ENCODE results near the gene USO1.
"Not testable (repeated sequence)": the region's sequence is repeated elsewhere in the genome, so short reads cannot be mapped to it uniquely, and the experiment has no call there.

Gene USO1

DNA sequence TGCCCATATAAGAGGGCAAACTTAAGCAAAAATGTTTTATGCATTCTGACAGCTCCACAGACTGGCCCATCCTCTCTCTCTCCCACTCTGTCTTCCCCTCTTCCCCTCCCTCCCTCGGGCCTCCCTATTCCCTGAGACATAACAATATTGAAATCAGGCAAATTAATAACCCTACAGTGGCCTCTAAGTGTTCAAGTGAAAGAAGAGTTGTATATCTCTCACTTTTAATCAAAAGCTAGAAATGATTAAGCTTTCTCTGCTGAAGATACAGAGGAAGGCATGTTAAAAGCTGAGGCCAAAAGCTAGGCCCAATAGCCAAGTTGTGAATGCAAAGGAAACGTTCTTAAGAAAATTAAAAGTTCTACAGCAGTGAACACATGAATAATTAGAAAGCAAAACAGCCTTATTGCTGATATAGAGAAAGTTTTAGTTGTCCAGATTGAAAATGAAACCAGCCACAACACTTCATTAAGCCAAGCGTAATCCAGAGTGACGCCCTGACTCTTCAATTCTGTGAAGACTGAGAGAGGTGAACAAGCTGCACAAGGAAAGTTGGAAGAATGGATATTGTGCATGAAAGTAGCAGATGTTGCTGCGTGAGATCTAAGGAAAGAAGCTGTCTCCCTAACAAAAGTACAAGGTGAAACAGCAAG, 54.9 kb downstream of the USO1 start:
- no peak for FAIRE-seq

DNA sequence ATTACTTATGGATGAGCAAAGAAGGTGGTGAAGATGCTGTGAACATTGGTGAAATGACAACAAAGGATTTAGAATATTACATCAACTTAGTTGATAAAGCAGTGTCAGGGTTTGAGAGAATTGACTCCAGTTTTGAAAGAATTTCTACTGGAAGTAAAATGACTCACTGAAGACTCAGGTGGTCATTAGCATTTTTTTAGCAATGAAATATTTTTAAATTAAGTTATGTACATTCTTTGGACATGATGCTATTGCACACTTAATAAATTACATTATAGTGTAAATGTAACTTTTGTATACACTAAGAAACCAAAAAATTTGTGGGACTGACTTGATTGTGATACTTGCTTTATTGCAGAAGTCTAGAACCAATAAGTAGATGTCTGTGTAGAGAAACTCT, 56.9 kb downstream of the USO1 start:
- FAIRE-seq, result no peak

DNA sequence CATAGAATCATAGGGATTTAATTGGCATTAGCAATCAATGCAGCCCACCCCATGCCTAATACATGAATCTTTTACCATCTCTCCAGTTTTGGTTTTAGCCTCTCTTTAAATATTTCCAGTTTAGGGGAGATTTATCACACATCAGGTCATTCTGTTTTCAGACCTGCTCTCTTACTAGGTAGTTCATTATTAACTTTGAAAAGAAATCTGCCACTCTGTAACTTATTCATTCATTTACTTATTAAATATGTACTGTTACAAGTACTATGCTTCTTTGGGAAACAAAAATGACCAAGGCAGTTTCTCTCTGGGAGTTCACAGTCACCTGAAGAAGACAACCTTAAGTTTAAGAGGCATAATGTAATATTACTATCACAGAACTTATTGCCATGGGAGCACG, 62.1 kb downstream of the USO1 start:
- no peak for FAIRE-seq

DNA sequence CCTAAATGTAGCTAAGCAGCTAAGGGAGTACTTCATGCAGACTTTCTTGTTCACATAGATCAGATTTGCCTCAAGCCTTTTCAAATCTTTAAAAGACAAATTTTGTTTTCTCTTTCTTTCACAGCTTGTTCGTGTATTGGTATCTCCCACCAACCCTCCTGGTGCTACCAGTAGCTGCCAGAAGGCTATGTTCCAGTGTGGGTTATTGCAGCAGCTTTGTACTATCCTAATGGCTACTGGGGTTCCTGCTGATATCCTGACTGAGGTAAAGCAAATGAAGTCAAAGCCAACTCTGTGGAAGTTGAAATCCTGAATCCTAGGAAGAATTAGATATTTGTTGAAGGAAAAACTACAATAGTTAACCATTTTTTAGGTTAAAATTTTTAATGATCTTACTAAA, 62.6 kb downstream of the USO1 start:
- FAIRE-seq, result no peak

DNA sequence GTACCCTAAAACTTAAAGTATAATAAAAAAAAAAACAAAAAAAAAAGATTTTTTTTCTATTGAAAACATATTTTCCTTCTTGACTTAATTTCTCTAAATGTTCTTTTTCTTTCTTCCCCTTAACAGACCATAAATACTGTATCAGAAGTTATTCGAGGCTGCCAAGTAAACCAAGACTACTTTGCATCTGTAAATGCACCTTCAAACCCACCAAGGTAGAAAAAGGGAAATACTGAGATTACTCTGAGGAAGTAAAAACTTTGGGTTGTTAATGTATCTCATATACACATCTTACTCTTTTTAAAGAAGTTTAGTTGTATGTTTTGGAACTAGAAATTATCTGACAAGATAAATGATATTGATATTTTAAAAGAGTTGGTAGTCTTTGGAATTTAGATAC, 65.6 kb downstream of the USO1 start:
- no peak for FAIRE-seq

DNA sequence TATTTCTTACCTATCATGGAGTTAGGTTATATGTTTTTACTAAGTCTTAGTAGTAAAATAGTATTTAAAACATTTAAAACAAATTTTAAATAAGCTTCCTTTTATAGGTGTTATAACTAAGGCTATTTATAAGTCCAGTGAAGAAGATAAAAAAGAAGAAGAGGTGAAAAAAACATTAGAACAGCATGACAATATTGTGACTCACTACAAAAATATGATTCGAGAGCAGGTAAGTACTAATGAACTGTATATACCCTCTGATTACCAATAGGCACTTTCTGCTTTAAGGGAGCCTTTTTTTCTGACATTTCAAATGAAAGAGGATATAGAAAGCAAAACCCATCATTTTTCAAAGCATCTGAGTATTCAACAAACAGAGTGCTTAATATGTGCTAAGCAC, 76.6 kb downstream of the USO1 start:
- no peak for FAIRE-seq

DNA sequence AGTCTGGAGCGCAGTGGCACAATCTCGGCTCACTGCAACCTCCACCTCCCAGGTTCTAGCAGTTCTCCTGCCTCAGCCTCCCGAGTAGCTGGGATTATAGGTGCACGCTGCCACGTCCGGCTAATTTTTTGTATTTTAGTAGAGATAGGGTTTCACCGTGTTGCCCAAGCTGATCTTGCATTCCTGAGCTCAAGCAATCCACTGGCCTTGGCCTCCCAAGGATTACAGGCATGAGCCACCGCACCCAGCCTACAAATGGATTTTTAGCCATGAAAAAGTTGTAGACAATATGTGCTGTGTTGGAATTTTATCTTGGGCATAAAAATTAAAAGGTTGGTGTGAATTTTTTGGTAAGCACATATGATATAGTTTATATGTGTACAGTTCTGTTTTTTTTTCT, 81.7 kb downstream of the USO1 start:
- not testable (repeated sequence) for FAIRE-seq

DNA sequence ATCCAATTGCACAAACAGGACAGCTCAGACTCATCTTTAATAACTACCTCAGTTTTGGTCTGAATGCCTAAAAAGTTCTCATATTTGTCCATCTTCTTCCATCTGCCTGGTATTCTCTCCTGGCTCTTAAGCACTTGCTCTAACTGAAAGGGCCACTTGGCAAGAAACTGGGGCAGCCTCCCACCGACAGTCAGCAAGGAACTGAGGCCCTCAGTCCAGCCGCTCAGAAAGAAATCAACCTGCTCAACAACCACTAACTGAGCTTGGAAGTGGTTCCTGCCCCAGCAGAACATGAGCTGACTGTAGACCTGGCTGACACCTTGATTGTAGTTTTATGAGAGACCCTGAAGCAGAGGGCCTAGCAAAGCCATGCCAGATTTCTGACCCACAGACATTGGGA, 93.5 kb downstream of the USO1 start:
- no peak for FAIRE-seq

DNA sequence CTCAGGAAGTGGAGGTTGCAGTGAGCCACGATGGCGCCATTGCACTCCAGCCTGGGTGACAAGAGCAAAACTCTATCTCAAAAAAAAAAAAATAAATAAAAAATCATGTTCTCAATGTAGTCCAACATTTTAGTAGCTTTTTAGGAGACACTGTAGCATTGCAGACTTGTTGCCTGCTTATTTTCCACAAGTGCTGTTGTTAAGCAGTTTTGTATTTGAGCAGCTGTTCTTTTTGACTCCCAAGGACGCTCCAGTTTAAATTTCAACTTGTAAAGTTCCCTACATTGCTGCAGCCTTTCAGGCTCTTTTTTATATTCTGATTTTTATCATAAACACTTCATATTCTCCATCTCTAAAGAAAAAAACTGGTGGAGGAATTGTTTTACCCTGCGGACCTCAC, 94.7 kb downstream of the USO1 start:
- FAIRE-seq, result no peak

DNA sequence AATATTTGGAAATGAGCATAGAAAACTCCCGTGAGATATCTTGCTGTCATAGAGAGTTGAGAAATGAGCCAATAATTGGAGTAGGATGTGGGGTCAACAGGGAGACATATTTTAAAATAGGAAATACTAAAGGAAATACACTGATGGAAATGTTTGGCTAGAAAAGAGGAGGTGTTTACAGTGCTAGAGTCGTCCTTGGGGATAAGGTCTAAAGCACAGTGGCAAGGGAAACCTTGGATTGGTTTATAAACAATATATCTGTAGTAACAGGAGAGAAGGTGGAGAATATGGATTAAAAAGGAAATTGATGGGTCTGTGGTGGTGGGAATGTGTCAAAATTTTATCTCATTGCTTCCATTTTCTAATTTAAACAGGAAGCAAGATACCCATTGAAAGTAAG, 95.8 kb downstream of the USO1 start:
- no peak for FAIRE-seq

DNA sequence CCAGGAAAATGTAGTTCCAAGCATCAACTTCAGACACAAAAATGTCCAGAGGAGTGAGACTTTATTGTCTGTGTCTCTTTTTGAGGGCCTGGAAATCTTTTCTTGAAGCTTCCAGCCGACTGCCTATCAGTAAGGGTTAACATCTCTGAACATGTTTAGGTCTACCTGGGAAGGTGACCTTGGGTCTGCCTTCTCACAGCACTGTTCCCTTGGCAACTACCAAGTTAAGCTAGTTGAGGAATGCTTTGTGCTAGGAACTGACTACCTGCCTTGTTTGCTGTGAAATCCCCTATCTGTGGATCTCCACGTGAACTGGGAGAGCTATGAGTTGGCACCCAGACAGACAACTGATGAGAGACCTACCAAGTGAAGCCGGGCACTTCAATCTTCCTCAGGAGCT, 96.3 kb downstream of the USO1 start:
- no peak for FAIRE-seq

DNA sequence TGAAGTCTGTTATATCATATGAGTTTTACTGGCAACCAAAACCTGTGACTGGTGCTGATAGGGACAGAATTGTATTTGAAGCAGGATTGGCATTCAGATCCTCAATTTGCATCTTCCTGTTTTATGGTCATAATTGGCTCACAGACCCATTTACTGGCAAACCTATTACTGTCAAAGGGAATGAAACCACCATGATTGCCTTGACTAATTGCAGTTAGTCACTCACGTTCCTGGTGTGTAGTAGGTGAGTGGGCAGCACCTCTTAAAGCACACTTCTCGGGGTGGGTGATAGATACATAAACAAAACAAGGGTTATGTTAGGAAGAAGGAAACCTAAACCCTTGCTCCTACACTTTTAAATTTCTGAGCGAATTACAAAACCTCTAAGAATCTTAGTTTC, 96.8 kb downstream of the USO1 start:
- no peak for FAIRE-seq

DNA sequence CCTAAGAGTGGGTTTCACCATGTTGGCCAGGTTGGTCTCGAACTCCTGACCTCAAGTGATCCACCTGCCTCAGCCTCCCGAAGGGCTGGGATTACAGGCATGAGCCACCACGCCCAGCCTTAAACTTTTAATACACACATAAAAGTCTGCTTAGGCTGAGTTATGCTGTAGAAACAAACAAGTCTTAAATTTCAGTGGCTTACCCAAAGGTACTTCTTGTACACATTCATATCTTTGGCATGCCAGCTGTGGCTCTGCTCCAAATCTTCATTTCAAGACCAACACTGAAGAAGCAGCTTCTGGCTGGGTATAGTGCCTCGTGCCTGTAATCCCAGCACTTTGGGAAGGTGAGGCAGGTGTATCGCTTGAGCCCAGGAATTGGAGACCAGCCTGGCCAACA, 97.6 kb downstream of the USO1 start:
- no peak for FAIRE-seq

DNA sequence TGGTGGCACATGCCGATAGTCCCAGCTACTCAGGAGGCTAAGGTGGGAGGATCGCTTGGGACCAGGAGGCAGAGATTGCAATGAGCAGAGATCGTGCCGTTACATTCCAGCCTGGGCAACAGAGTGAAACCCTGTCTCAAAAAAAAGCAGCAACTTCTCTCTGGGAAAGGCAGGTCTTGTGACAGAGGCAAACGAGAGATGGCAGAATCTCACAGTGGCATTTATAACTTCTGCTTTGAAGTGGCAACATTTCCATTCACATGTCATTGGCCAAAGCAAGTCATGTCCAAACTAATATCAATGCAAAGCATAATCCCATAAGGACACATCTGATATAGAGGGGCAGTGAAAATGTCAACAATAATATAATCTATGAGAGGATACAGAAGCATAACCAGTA, 98.0 kb downstream of the USO1 start:
- no peak for FAIRE-seq

DNA sequence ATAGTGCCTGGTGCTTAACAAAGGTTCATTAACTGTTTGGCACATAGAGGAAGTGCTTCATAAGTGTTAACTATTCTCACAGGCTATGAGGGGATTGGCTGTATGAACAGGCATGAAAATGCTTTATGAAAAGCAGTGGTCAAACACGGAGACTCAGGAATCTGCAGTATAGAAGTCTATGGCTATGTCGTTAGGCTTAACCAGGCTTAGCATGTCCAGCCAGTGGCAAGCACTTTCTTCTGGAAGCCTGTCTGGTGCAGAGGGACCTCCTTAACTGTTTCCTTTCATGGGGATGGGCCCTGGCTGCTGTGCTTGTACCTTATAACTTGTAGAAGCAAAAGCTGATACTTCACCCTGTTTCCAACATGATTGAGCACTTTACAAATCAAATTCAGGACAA, 99.4 kb downstream of the USO1 start:
- FAIRE-seq, result no peak

DNA sequence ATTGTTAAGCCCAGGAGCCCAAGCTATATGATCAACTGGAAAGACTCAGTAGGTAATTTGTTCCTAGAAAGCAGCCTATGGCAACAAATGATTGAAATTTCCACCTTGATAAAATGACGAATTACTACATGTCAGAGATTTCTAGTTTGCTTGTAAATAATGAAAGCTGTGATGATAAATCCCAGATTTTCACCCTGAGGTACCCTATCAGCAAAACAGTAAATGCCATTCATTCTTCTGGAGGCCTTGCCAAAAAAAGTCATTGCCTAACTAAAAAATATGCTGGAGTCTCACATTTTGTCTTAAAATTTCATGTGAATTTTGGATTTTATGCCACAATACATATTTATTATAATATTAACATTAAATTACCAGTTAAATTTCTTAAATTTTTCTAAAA, 106.5 kb downstream of the USO1 start:
- no peak for FAIRE-seq

DNA sequence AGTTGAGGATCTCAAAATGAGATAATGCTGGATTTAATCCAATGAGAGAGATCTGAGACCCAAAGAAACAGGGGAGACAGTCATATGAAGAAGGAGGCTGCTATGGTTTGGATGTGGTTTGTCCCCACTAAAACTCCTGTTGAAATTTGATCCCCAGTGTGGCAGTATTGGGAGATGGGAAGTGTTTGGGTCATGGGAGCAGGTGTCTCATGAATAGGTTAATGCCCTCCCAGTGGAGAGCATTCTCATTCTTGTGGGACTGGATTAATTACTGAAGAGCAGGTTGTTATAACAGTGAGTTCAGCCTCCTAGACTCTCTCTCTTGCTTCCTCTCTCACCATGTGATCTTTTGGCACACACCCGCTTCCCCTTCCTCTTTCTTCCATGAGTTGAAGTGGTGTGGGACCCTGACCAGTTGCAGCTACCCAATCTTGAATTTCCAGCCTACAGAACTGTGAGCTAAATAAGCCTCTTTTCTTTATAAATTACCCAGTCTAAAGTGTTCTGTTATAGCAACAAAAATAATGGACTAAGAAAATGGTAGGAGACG, 107.6 kb downstream of the USO1 start:
- no peak for FAIRE-seq

DNA sequence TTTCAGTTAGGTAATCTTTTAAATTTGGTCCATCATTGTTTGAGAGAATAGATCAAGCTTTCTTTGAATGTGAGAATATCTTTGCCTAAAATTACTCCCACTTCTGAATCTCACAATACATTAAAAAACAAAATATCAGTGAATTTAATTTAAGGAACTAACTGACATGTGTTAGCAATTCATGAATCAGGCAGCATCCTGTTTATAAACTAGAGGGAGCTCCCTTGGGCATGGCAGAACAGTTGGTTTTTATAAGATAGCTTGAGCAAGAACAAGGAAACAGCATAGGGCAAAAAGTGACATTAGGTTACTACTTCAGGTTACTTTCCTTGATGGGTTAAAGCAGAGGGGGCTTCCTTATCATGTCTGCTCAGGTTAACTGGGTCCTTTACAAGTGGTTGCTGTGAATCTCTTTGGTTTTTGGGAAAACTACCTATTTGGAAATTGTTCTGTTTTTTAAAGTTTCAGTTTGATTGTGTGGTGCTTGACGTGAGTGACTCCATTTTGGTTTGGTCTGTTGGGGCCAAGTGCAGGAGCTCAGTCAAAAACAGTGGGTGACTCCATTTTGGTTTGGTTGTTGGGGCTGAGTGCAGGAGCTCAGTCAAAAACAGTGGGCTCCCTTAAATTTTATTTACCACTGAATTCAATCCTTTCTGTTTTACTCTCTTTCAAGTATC, 109.9 kb downstream of the USO1 start:
- no peak for FAIRE-seq

DNA sequence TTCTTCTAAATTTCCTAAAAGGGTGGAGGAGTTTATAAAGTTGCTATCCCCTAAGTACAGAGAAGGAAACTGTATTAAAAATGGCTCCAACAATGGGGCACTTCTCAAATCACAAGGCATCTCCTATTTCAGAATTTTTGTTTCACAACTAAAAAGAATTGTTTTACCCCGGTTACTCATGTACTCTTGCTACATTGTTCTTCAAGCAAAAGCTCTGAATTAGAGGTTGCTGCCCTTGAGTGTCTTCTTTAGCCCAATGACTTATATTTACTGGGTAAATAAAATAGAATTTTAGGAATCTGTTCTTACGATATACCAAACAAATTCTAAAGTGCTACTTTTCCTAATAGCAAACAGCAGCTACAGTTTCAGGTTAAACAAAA, 110.4 kb downstream of the USO1 start:
- FAIRE-seq, result no peak

DNA sequence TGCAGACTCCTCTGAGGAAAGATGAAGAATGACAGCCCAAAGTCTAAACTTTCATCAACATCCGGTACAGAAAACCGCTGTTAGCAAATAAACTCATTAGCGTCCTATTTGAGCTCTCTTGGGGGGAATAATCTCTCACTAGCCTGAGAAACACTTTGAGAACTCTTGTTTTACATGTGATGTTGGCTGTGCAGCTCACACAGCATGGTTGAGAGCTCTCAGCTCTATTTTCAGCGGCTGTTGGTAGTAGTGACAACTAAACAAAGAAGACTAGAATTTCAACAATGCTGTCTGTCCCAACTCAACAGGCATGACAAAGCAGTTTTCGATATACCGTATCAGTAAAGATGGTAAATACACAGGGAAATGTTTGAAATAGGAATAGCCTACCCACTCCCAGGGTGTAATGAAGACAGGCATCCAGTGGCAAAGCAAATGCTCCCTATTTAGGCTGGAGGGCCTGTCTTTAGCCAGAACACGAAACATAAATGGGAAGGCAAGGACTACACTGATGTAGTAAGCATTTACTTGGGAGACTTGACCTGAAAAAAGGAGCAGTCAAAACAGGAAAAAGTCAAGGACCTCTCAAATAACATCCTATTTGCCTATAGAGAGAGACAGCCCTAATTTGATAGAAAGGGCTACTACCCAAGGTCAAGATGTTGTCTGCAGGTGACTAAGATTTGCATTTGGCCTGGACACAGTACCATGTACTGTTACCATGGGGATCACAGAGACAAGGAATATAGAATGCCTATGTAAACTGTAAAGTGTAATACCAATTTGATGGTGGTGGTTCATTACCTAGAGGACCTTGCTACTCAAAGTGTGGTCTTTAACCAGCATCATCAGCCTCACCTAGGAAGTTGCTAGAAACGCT, 117.5 kb downstream of the USO1 start:
- FAIRE-seq, result no peak

DNA sequence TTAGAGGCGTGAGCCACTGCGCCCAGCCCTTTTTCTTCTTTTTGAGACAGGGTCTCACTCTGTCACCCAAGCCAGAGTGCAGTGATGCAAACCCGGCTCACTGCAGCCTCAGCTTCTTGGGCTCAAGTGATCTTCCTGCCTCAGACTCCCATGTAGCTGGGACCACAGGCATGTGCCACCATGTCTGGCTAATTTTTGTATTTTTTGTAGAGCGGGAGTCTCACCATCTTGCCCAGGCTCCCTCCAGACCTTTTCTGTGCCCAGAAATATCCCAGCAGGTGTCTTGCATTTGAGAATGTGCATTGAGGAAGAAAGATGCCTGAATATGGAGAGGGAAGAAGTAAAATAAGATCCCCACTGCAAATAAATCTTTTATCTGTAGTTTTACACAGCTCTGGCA, 119.2 kb downstream of the USO1 start:
- FAIRE-seq, result no peak

DNA sequence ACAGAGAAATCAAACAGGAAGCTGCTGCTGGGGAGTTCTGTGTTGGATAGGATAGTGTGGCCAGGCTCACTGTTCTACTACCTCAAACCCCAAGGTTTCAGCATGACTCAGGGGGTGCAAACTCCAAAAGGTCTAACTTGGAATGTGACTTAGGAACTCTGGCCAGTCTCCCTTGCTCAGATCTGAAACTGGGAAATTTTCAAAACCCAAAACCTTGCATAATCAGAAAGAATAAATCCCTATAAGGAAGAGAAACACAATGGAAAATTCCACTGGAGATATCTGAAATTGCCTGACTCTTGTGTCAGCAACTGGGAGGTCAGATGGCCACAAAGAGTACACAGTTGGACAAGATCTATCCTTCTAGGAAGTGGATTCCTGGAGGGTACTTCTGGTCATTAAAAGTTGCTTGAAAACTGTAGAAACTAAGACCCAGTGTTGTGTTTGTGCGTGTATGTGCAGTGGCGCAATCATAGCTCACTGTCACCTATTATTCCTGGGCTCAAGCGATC, 119.8 kb downstream of the USO1 start:
- FAIRE-seq, result no peak

DNA sequence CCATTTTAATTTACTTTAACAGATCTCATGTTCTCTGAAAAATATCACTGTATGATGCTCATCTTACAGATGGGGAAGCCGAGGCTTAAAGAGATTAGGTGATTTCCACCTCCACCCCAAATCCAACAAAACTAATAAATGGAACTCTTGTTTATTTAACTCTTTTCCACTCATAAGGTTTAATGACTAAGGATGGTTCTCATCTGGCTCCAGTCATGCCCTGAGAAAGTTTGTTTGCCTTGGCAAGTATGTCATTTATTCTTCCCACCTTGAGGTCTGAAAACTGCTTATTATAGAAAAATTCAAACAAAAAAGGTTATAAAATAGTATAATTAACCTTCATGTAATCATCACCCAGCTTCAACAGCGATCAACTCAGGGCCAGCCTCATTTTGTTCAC, 121.6 kb downstream of the USO1 start:
- no peak for FAIRE-seq
